Left lung (tissue), 10 donors: ENCODE results near the gene KRT12. TPM values are rescaled to one million over a fixed set of nuclear protein-coding genes. Genes with fewer than 3 reads are reported as not detected.

Experiments used
- ATAC-seq: fragments of 200-7000 bp; cut with Tn5 transposase; one replicate; pipeline ENCODE4 v1.9.1; 2020; ENCODE audit warnings: moderate library complexity
- DNase-seq, 4 donors: peaks; one replicate each; pipeline ENCODE4 v3.0.0-alpha.2; 2013 to 2020
- H3K27ac ChIP-seq, 2 donors: fragments of 200-600 bp; sonication (generic) in 1 of 2; one replicate each; pipeline versions ENCODE4 v1.5.0 to v1.8.0; 2020 to 2021
- H3K27me3 ChIP-seq, 2 donors: fragments of 200-600 bp; sonication (generic) in 1 of 2; one replicate each; pipeline versions ENCODE4 v1.5.0 to v1.8.0; 2020 to 2021
- H3K36me3 ChIP-seq, 2 donors: fragments of 200-600 bp; sonication (generic) in 1 of 2; one replicate each; pipeline versions ENCODE4 v1.5.0 to v1.8.0; 2020 to 2021
- H3K4me1 ChIP-seq, 2 donors: fragments of 200-600 bp; one replicate each; pipeline ENCODE4 v1.8.0; 2021
- H3K4me3 ChIP-seq, 2 donors: fragments of 200-600 bp; sonication (generic) in 1 of 2; one replicate each; pipeline versions ENCODE4 v1.5.0 to v1.8.0; 2020 to 2021; ENCODE audit warnings: mild to moderate bottlenecking in 1 of 2
- H3K9me3 ChIP-seq, 2 donors: fragments of 200-600 bp; sonication (generic) in 1 of 2; one replicate each; pipeline versions ENCODE4 v1.5.0 to v1.8.0; 2020 to 2021
- CTCF ChIP-seq, 2 donors: fragments of 200-600 bp; sonication (generic) in 1 of 2; IDR thresholded peaks; one replicate each; pipeline versions ENCODE4 v1.5.0 to v1.8.0; 2021; ENCODE audit warnings: antibody characterized with exemption in 2 of 2
- intact Hi-C, 2 donors: fragments of 100-400 bp; cut with DNase I; formaldehyde crosslinking; loops; one replicate each; pipeline versions ENCODE4 v1.11.2 to v1.14.2; 2022
- polyA plus RNA-seq, 6 donors: library from polyadenylated mRNA; unstranded; fragments of 120-200 nt; gene quantifications; one replicate each; pipeline ENCODE4 v1.2.1, GENCODE V29; 2013; ENCODE audit not compliant: insufficient read length in 6 of 6
- total RNA-seq, 2 donors: library from RNA; stranded (reverse); fragmentation: NEBNext Ultra II Directional; extraction: Animal tissue kit (Norgen Biotek cat#: 25700); gene quantifications; one replicate each; pipeline ENCODE4 v1.2.1, GENCODE V29; 2021
- donor health status: DM: no; HTN: yes; CAD: no.
- donor health status: DM: no; HTN: no; CAD: no.

The KRT12 gene
- total and polyA plus RNA-seq, 8 donors, result 0.10 to 0.26 (median 0.21) TPM; not detected in 5

- Histone ChIP-seq H3K4me1 (no peaks in the 10 kb centered on the region), H3K27me3 (peaks cover 3 to 11% of the 10 kb centered on the region in 2 donors), H3K9me3 (no peaks in the 10 kb centered on the region), H3K36me3 (no peaks in the 10 kb centered on the region), H3K4me3 (no peak overlapping the region), H3K27ac (no peak overlapping the region)
- no peak for DNase-seq
- no peak for TF ChIP-seq CTCF (IDR thresholded peaks at IDR 0.05)
- intact Hi-C loops, result no loop called here
- ATAC-seq, result no peak
Measured at GRCh38 chr17:40844671-40845107, 22.3 kb downstream of the KRT12 start.

DNA sequence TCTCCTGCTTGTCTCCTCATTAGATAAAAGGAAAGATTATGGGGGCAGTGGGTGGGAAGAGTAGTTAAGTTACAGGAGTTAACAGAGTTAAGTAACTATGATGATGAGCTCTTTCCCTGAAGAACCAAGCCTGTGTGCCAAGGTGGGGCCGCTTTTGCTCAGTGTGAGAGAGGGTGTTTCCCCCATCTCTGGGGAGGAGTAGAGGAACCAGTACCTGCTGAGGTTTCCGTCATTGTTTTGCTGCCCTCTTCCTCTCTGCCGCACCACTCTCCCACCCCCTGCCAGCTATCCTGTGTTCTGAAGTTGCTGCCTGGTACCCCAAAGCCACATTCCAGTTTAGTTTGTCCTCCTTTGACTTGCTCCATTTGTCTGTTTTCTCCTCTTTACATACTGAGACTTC is 23.8 kb downstream of the KRT12 start:
- ATAC-seq, result no peak
- peaks cover 3 to 11% of the 10 kb centered on the region in 2 donors for H3K27me3 ChIP-seq

DNA sequence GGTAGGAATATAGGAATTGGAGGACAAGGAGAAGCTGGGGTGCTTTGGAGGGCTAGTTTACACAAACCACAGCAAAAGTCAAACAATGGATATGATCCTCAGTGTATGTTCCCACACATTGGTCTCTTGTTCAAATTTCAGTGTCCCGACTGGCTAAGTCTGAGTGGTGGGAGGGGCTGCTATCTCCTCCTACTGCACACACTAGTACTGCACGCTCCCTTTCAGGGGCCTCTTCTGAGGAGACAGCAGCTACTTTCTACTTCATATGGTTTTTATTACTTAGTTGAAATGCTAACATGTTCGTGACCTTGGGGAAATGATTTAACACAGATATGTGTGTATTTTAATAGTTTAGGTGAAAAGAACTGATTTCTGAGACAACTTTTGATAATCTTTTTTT is 25.8 kb downstream of the KRT12 start:
- TF ChIP-seq CTCF (IDR thresholded peaks at IDR 0.05), result no peak
- Histone ChIP-seq H3K27ac (no peak overlapping the region), H3K9me3 (no peaks in the 10 kb centered on the region), H3K36me3 (no peaks in the 10 kb centered on the region), H3K27me3 (peaks cover 3 to 11% of the 10 kb centered on the region in 2 donors), H3K4me1 (no peaks in the 10 kb centered on the region), H3K4me3 (no peak overlapping the region)
- DNase-seq, result no peak
- ATAC-seq, result no peak
- intact Hi-C loops, result no loop called here

More for the DNA sequence above, 23.8 kb downstream of the KRT12 start:
- no peak overlapping the region for H3K4me3 ChIP-seq
- H3K27ac ChIP-seq, result no peak overlapping the region
- DNase-seq, result no peak
- H3K4me1 ChIP-seq, result no peaks in the 10 kb centered on the region
- no peaks in the 10 kb centered on the region for H3K36me3 ChIP-seq
- no peak for TF ChIP-seq CTCF (IDR thresholded peaks at IDR 0.05)
- intact Hi-C loops, result no loop called here
- no peaks in the 10 kb centered on the region for H3K9me3 ChIP-seq

GRCh38 chr17:40839194-40839593 is 27.8 kb downstream of the KRT12 start:
- H3K36me3 ChIP-seq, result peaks cover 0 to 8% of the 10 kb centered on the region in 2 donors
- ATAC-seq (no peak), DNase-seq (no peak)
- no peak overlapping the region for H3K27ac ChIP-seq
- intact Hi-C loops, result no loop called here
- H3K4me1 ChIP-seq, result no peaks in the 10 kb centered on the region
- no peak overlapping the region for H3K4me3 ChIP-seq
- H3K9me3 ChIP-seq, result no peaks in the 10 kb centered on the region
- TF ChIP-seq CTCF (IDR thresholded peaks at IDR 0.05), result no peak
- peaks cover 0 to 6% of the 10 kb centered on the region in 2 donors for H3K27me3 ChIP-seq

- Histone ChIP-seq H3K27ac (no peak overlapping the region), H3K9me3 (no peaks in the 10 kb centered on the region), H3K27me3 (no peaks in the 10 kb centered on the region), H3K36me3 (peaks cover 0 to 9% of the 10 kb centered on the region in 2 donors), H3K4me3 (no peak overlapping the region), H3K4me1 (no peaks in the 10 kb centered on the region)
- no peak for DNase-seq
- ATAC-seq, result no peak
- intact Hi-C loops, result no loop called here
- TF ChIP-seq CTCF (IDR thresholded peaks at IDR 0.05), result no peak
Measured at GRCh38 chr17:40836020-40836419, 31.0 kb downstream of the KRT12 start.
